Stomach (tissue), 9 donors: Measurements from ENCODE around the gene SOX6. TPM values are rescaled to one million over a fixed set of nuclear protein-coding genes. Genes with fewer than 3 reads are reported as not detected.

Source experiments
- DNase-seq, 2 donors: peaks; one replicate each; pipeline versions ENCODE4 v3.0.0 to v3.0.0-alpha.2; 2013 to 2019
- H3K27ac ChIP-seq, 5 donors: fragments of 200-600 bp in 4 of 5; sonication (generic) in 4 of 5; one replicate each; pipeline ENCODE4 v1.5.1; 2013 to 2019; ENCODE audit warnings: mild to moderate bottlenecking in 1 of 5, moderate library complexity in 1 of 5
- H3K27me3 ChIP-seq, 3 donors: fragments of 200-600 bp; sonication (generic); one replicate each; pipeline ENCODE4 v1.5.1; 2017 to 2019; ENCODE audit warnings: mixed run types in 1 of 3
- H3K36me3 ChIP-seq, 4 donors: fragments of 200-600 bp; sonication (generic); 1 replicate in 3 of 4; 2 replicates in 1 of 4; pipeline ENCODE4 v1.5.1; 2016 to 2019
- H3K4me1 ChIP-seq, 4 donors: fragments of 200-600 bp; sonication (generic); one replicate each; pipeline ENCODE4 v1.5.1; 2016 to 2019
- H3K4me3 ChIP-seq, 4 donors: fragments of 200-600 bp; sonication (generic) in 3 of 4; one replicate each; pipeline ENCODE4 v1.5.1; 2016 to 2019; ENCODE audit warnings: mild to moderate bottlenecking in 1 of 4
- H3K9me3 ChIP-seq, 4 donors: fragments of 200-600 bp; sonication (generic); one replicate each; pipeline ENCODE4 v1.5.1; 2016 to 2019
- EP300 ChIP-seq: sonication (generic); formaldehyde crosslinking; IDR thresholded peaks from one replicate; pipeline ENCODE4 v1.6.1; 2017; ENCODE audit warnings: antibody characterized with exemption
- POLR2A ChIP-seq, 4 donors: fragments of 450-650 bp; IDR thresholded peaks; one replicate each; pipeline ENCODE4 v1.6.1; 2016; ENCODE audit warnings: antibody characterized with exemption in 4 of 4, control low read depth in 2 of 4, mild to moderate bottlenecking in 1 of 4, moderate library complexity in 1 of 4
- POLR2AphosphoS5 ChIP-seq, 3 donors: sonication (generic); formaldehyde crosslinking; IDR thresholded peaks; one replicate each; pipeline ENCODE4 v1.6.1; 2016; ENCODE audit warnings: antibody characterized with exemption in 3 of 3
- WGBS, 5 donors: extraction: QIAGEN DNeasy Blood & Tissue Kit in 3 of 5; methylation state at CpG; one replicate each; pipeline versions ENCODE4 v1.1.5 to v1.1.7; 2013 to 2018; 5-methylcytosine and 5-hydroxymethylcytosine counted together
- intact Hi-C: fragments of 100-400 bp; cut with DNase I; formaldehyde crosslinking; loops from one replicate; pipeline ENCODE4 v1.15.1; 2023; ENCODE audit warnings: low total_unique reads
- polyA plus RNA-seq, 3 donors: library from polyadenylated mRNA; stranded (reverse); fragments of 200-250 nt; gene quantifications; one replicate each; pipeline ENCODE4 v1.2.3, GENCODE V29; 2013
- total RNA-seq, 5 donors: library from RNA; depleted of rRNA; stranded (reverse); fragments of >200 nt; gene quantifications; one replicate each; pipeline versions ENCODE4 v1.1.0 to v1.2.3, GENCODE V29; 2014 to 2016
- TF ChIP-seq, protein P1 (sequence below), 7 experiments: fragments of 450-650 bp in 4 of 7; fragments of 200-600 bp in 3 of 7; sonication (generic) in 3 of 7; IDR thresholded peaks; one replicate each; pipeline ENCODE4 v1.5.1; 2016 to 2019; ENCODE audit warnings: antibody characterized with exemption in 7 of 7, control low read depth in 2 of 7, mild to moderate bottlenecking in 1 of 7
- donor health status: healthy with polysubstance abuse.
- donor health status: Bipolar disorder and iron deficiency.
- donor health status: healthy.

Gene SOX6
- total and polyA plus RNA-seq, 8 donors, result 1.2 to 13.6 (median 4.5) TPM

- H3K36me3 ChIP-seq, result no peaks in the 10 kb centered on the region
- intact Hi-C loops, result no loop called here
- TF ChIP-seq, protein P1, sequence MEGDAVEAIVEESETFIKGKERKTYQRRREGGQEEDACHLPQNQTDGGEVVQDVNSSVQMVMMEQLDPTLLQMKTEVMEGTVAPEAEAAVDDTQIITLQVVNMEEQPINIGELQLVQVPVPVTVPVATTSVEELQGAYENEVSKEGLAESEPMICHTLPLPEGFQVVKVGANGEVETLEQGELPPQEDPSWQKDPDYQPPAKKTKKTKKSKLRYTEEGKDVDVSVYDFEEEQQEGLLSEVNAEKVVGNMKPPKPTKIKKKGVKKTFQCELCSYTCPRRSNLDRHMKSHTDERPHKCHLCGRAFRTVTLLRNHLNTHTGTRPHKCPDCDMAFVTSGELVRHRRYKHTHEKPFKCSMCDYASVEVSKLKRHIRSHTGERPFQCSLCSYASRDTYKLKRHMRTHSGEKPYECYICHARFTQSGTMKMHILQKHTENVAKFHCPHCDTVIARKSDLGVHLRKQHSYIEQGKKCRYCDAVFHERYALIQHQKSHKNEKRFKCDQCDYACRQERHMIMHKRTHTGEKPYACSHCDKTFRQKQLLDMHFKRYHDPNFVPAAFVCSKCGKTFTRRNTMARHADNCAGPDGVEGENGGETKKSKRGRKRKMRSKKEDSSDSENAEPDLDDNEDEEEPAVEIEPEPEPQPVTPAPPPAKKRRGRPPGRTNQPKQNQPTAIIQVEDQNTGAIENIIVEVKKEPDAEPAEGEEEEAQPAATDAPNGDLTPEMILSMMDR (IDR thresholded peaks at IDR 0.05), result no peak
- TF ChIP-seq EP300 (no peak), POLR2AphosphoS5 (IDR thresholded peaks at IDR 0.05) (no peak), POLR2A (IDR thresholded peaks at IDR 0.05) (no peak)
- no peak overlapping the region for H3K27ac ChIP-seq
- H3K4me3 ChIP-seq, result no peak overlapping the region
- peaks cover 0 to 33% (median 17%) of the 10 kb centered on the region in 4 donors for H3K4me1 ChIP-seq
- WGBS, 5 donors, result 42 to 76% (median 53%) methylated on average over 2 of the region's 2 CpGs
- no peaks in the 10 kb centered on the region for H3K27me3 ChIP-seq
- no peak for DNase-seq
- H3K9me3 ChIP-seq, result no peaks in the 10 kb centered on the region
These were observed 241.9 kb downstream of the SOX6 start for GRCh38 chr11:16114431-16114830.

- no peaks in the 10 kb centered on the region for H3K9me3 ChIP-seq
- intact Hi-C loops, result no loop called here
These were observed 244.7 kb downstream of the SOX6 start for GRCh38 chr11:16111690-16112089.

GRCh38 chr11:16110886-16111285, 245.5 kb downstream of the SOX6 start:
- intact Hi-C loops, result no loop called here
- Histone ChIP-seq H3K9me3 (peaks cover 0 to 7% (median 0%) of the 10 kb centered on the region in 4 donors), H3K27ac (no peak overlapping the region), H3K27me3 (no peaks in the 10 kb centered on the region), H3K4me3 (no peak overlapping the region), H3K4me1 (peaks cover 0 to 33% (median 17%) of the 10 kb centered on the region in 4 donors), H3K36me3 (no peaks in the 10 kb centered on the region)
- WGBS, 5 donors, result 48 to 66% (median 53%) methylated on average over 2 of the region's 2 CpGs
- DNase-seq, result no peak
- no peak for TF ChIP-seq POLR2AphosphoS5 (IDR thresholded peaks at IDR 0.05)
- no peak for TF ChIP-seq POLR2A (IDR thresholded peaks at IDR 0.05)
- TF ChIP-seq, protein P1 (IDR thresholded peaks at IDR 0.05), result no peak
- TF ChIP-seq EP300, result no peak

More at GRCh38 chr11:16111690-16112089, 244.7 kb downstream of the SOX6 start:
- TF ChIP-seq POLR2A (IDR thresholded peaks at IDR 0.05) (no peak), EP300 (no peak), POLR2AphosphoS5 (IDR thresholded peaks at IDR 0.05) (no peak)
- TF ChIP-seq, protein P1 (IDR thresholded peaks at IDR 0.05), result no peak
- no peak for DNase-seq
- 77 to 93% (median 88%) methylated on average over 2 of the region's 2 CpGs for WGBS, 5 donors
- Histone ChIP-seq H3K4me1 (peaks cover 0 to 33% (median 17%) of the 10 kb centered on the region in 4 donors), H3K36me3 (no peaks in the 10 kb centered on the region), H3K27ac (no peak overlapping the region), H3K27me3 (no peaks in the 10 kb centered on the region), H3K4me3 (no peak overlapping the region)

DNA sequence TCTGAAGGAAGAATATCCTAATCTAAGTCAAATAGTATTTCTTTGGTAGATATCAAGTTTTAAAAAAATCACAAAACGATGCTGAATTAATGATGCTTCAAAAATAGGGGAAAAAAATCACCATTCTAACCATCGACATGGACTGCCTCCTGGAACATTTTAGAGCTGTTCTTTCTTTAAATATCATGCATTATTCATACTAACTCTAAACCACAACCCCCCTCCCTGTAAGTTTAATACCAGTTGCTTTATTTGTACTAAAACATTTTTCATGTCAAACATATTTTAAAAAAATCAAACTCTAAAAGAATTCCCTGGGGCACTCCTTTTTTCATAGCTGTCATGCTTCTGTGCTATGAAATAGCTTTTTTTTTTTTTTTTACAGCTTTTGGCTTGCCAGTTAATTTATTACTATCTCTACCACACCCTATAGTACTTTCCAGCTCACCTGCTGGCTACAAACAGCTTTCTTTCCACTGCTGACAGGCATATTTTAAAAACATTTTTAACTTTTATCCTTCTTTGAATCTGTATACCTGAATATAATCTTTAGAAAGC, 256.9 kb downstream of the SOX6 start:
- WGBS, 5 donors, result 69 to 78% (median 73%) methylated on average over 2 of the region's 2 CpGs
- H3K36me3 ChIP-seq, result no peaks in the 10 kb centered on the region
- H3K4me1 ChIP-seq, result peaks cover 0 to 31% (median 8%) of the 10 kb centered on the region in 4 donors
- H3K27ac ChIP-seq, result no peak overlapping the region
- no peaks in the 10 kb centered on the region for H3K27me3 ChIP-seq
- no peaks in the 10 kb centered on the region for H3K9me3 ChIP-seq
- intact Hi-C loops, result no loop called here
- no peak overlapping the region for H3K4me3 ChIP-seq
- TF ChIP-seq EP300 (no peak), POLR2A (IDR thresholded peaks at IDR 0.05) (no peak), POLR2AphosphoS5 (IDR thresholded peaks at IDR 0.05) (no peak)
- TF ChIP-seq, protein P1 (IDR thresholded peaks at IDR 0.05), result no peak
- DNase-seq, result no peak
